Dermis blood vessel endothelial cell (primary cell): Measurements from ENCODE around the gene SLN. TPM values are rescaled to one million over a fixed set of nuclear protein-coding genes. Genes with fewer than 3 reads are reported as not detected.

Experiments
- DNase-seq: peaks from one replicate; pipeline ENCODE4 v3.0.0; 2010
- total RNA-seq: library from RNA; depleted of rRNA; stranded (reverse); fragments of >200 nt; gene quantifications from 2 replicates; pipeline ENCODE4 v1.2.3, GENCODE V29; 2014

Gene SLN
- total RNA-seq, 1 donor from 2014 or later = not detected

GRCh38 chr11:107682572-107682971, 29.3 kb downstream of the SLN start:
- no peak for DNase-seq

- DNase-seq = no peak
These were observed 29.7 kb downstream of the SLN start for GRCh38 chr11:107682171-107682570.

GRCh38 chr11:107679255-107680024, 32.4 kb downstream of the SLN start:
- DNase-seq = no peak

GRCh38 chr11:107678632-107678971, 33.3 kb downstream of the SLN start:
- DNase-seq = no peak

GRCh38 chr11:107677924-107678631, 33.8 kb downstream of the SLN start:
- no peak for DNase-seq

- DNase-seq = no peak
These were observed 35.4 kb downstream of the SLN start for GRCh38 chr11:107676336-107677057.

GRCh38 chr11:107675902-107676301, 36.0 kb downstream of the SLN start:
- no peak for DNase-seq

GRCh38 chr11:107669893-107670601, 41.8 kb downstream of the SLN start:
- no peak for DNase-seq

- no peak for DNase-seq
These were observed 42.6 kb downstream of the SLN start for GRCh38 chr11:107669191-107669740.

GRCh38 chr11:107666911-107667613, 44.8 kb downstream of the SLN start:
- DNase-seq = no peak

GRCh38 chr11:107665018-107665417, 46.8 kb downstream of the SLN start:
- DNase-seq = no peak

- DNase-seq = no peak
These were observed 50.2 kb downstream of the SLN start for GRCh38 chr11:107661656-107662055.

GRCh38 chr11:107660066-107660465, 51.8 kb downstream of the SLN start:
- DNase-seq = no peak

- no peak for DNase-seq
These were observed 52.5 kb downstream of the SLN start for GRCh38 chr11:107659310-107659709.

Other genes starting within 250 kb of the SLN start
- gene ALKBH8, start 146.3 kb downstream of the SLN start, total RNA-seq = 6.8 and 10.9 TPM in 2 replicates
- 0.17 and 2.1 TPM in 2 replicates for gene ELMOD1, start 120.9 kb downstream of the SLN start, total RNA-seq
- 58.5 and 74.1 TPM in 2 replicates for gene SLC35F2, start 146.7 kb upstream of the SLN start, total RNA-seq
- gene RAB39A, start 216.4 kb upstream of the SLN start, total RNA-seq = 0.05 and 0.17 TPM in 2 replicates